HTR-8/SVneo (cell line): ENCODE results near the gene CST2.
"Not testable (repeated sequence)": the region's sequence is repeated elsewhere in the genome, so short reads cannot be mapped to it uniquely, and the experiment has no call there.

Experiments used
- DNase-seq: peaks from one replicate; pipeline ENCODE4 v3.0.0; 2011; ENCODE audit warnings: low spot score, mixed read lengths; ENCODE audit not compliant: insufficient read length
- FAIRE-seq: peaks from 2 replicates; lab custom pipeline; 2011; peaks lifted over from hg19 to GRCh38; lab: Jason Lieb, UNC

Gene CST2

GRCh38 chr20:23826541-23827021 is at the start of gene CST2:
Gene CST2, minus strand, starts transcription at chr20:23826729. Its CDS starts 69 bp downstream, at chr20:23826660.
- DNase-seq = no peak
- FAIRE-seq = no peak

GRCh38 chr20:23875606-23876237 is 49.2 kb upstream of the CST2 start:
- FAIRE-seq = no peak
- no peak for DNase-seq

GRCh38 chr20:23874747-23875146 is 48.2 kb upstream of the CST2 start:
- FAIRE-seq (no peak), DNase-seq (no peak)

GRCh38 chr20:23873370-23874015 is 47.0 kb upstream of the CST2 start:
- no peak for DNase-seq
- no peak for FAIRE-seq

- FAIRE-seq (no peak), DNase-seq (no peak)
These were observed 45.5 kb upstream of the CST2 start for GRCh38 chr20:23872065-23872464.

GRCh38 chr20:23870461-23870860 is 43.9 kb upstream of the CST2 start:
- FAIRE-seq (no peak), DNase-seq (no peak)

- FAIRE-seq = no peak
- no peak for DNase-seq
These were observed 43.0 kb upstream of the CST2 start for GRCh38 chr20:23869520-23869919.

- DNase-seq (no peak), FAIRE-seq (no peak)
These were observed 41.8 kb upstream of the CST2 start for GRCh38 chr20:23868321-23868720.

- DNase-seq (no peak), FAIRE-seq (no peak)
These were observed 40.7 kb upstream of the CST2 start for GRCh38 chr20:23867152-23867776.

GRCh38 chr20:23860771-23861170 is 34.2 kb upstream of the CST2 start:
- not testable (repeated sequence) for FAIRE-seq, DNase-seq

GRCh38 chr20:23857962-23858595 is 31.6 kb upstream of the CST2 start:
- DNase-seq = no peak
- no peak for FAIRE-seq

- DNase-seq (no peak), FAIRE-seq (no peak)
These were observed 30.2 kb upstream of the CST2 start for GRCh38 chr20:23856736-23857135.

- no peak for FAIRE-seq
These were observed 29.7 kb upstream of the CST2 start for GRCh38 chr20:23856226-23856625.

GRCh38 chr20:23841693-23842092 is 15.2 kb upstream of the CST2 start:
- no peak for DNase-seq
- no peak for FAIRE-seq

More at GRCh38 chr20:23856226-23856625, 29.7 kb upstream of the CST2 start:
- no peak for DNase-seq

- FAIRE-seq (no peak), DNase-seq (no peak)
These were observed 9.2 kb upstream of the CST2 start for GRCh38 chr20:23835716-23836115.

- no peak for FAIRE-seq
- no peak for DNase-seq
These were observed 6.4 kb upstream of the CST2 start for GRCh38 chr20:23832775-23833513.

- not testable (repeated sequence) for DNase-seq
- FAIRE-seq = peak; percentile 31
These were observed 5.4 kb upstream of the CST2 start for GRCh38 chr20:23831961-23832360.

- DNase-seq (no peak), FAIRE-seq (no peak)
These were observed 2.8 kb downstream of the CST2 start for GRCh38 chr20:23823621-23824324.

- FAIRE-seq (no peak), DNase-seq (no peak)
These were observed 3.4 kb downstream of the CST2 start for GRCh38 chr20:23823111-23823510.

- FAIRE-seq = no peak
- no peak for DNase-seq
These were observed 6.0 kb downstream of the CST2 start for GRCh38 chr20:23820493-23820892.
